Measurements from ENCODE around the gene TMUB2.

TMUB2 gene

GRCh38 chr17:44216694-44217093, 29.9 kb downstream of the TMUB2 start (continued):
- TF ChIP-seq, protein P1, sequence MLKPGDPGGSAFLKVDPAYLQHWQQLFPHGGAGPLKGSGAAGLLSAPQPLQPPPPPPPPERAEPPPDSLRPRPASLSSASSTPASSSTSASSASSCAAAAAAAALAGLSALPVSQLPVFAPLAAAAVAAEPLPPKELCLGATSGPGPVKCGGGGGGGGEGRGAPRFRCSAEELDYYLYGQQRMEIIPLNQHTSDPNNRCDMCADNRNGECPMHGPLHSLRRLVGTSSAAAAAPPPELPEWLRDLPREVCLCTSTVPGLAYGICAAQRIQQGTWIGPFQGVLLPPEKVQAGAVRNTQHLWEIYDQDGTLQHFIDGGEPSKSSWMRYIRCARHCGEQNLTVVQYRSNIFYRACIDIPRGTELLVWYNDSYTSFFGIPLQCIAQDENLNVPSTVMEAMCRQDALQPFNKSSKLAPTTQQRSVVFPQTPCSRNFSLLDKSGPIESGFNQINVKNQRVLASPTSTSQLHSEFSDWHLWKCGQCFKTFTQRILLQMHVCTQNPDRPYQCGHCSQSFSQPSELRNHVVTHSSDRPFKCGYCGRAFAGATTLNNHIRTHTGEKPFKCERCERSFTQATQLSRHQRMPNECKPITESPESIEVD (tag by site-specific recombination; IDR thresholded peaks at IDR 0.05): no peak
- TF ChIP-seq ZNF138 (tag by site-specific recombination; IDR thresholded peaks at IDR 0.05; ENCODE audit: borderline replicate concordance): no peak

DNA sequence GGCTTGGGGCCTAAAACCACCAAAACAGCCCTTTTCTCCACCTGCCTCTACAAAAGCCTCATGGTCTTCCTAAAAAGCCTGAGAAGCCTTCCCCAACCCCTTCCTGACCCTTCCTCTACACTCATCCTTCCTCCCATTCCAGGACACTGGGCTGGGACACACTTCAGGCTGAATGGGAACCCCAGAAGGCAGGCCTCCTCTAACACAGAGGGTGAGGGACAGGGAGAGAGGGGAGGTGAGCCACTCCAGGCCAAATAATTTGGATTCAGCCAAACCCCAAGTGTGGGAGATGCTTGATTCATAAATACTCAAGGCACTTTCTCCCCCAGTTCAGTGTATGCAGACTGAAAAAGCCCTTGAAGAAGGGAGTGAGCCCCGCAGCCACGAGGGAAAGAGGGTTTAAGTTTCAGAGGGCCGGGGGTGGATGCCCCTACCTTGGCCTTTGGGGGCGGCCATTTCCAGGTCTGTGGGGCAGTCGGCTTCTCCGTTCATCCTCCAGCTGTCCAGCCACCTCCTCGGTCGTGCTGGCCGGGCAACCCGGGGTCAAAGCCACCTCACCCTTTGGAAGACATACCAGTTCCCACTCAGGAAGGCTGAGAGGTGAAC, 31.1 kb downstream of the TMUB2 start:
- POLR2A ChIA-PET: interaction anchor here (0.5 to 1.5 kb wide), 21 partner anchors 8 to 385 kb away, joined by 3 to 13 read pairs (median 4); partner anchors contain the start of genes ATXN7L3, HDAC5, MPP3 and RUNDC3A

DNA sequence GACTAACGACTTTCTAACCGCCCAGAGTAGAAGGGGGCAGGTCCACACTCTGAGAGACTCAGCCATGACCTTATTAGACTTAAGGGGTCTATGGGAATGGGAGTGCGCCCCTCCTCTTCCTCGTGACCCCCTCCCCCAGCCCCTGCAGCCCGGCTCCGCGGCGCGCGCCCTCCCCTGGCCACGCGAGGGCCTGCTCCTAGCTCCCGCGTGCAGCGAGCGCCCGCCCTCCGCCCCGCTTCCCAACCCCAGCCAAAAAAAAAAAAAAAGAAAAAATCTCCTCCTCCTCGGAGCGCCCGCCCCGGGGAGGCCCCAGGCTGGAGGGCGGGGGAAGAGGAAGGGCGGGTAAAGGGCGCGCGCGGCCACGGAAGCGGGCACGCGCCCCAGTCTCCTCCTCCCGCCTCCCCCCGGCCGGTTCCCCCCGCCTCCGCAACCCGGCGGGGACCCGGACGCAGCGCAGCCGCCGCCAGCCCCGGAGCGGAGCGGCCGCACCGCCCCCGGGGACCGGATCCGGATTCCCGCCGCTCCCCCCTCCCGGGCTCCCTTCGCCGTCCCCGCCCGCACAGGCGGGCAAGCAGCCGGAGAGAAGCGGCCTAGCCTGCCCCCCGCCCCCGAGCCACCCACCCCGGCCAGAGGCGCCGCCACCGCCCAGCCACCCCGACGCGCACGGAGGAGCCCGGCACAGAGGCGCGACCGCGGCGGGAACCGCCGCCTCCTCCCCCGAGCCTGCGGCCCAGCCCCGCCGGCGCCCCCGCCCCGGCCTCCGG, 31.8 kb downstream of the TMUB2 start:
- Histone ChIP-seq H3K9me3 (ENCODE audit: control insufficient read depth, insufficient read depth, low read depth, low read length) (no peaks in the 10 kb centered on the region), H3K4me1 (ENCODE audit: control insufficient read depth, insufficient read depth, low read length) (peaks cover 11% of the 10 kb centered on the region), H3K4me3 (ENCODE audit: low read depth, low read length) (peak overlapping the region; percentile 79), H3K36me3 (ENCODE audit: control insufficient read depth in 2 of 2, insufficient read depth in 1 of 2, low read length in 2 of 2) (peaks cover 14 to 39% of the 10 kb centered on the region in 2 experiments; a peak in 2 of 3 replicates), H3K27ac (ENCODE audit: extremely low read depth, low read depth, low read length) (peak overlapping the region; percentile 100)
- ChIA-PET CTCF (interaction anchor here (0.6 to 4.4 kb wide), 9 partner anchors 11 to 122 kb away, joined by 3 to 33 read pairs (median 3); partner anchors contain the start of gene ATXN7L3), POLR2A (interaction anchor here (0.5 to 1.3 kb wide), 18 partner anchors 9 to 386 kb away, joined by 3 to 13 read pairs (median 4); partner anchors contain the start of genes HDAC5, MPP3, RUNDC3A and SLC25A39)
- no peak for TF ChIP-seq ZFP37 (tag by site-specific recombination; IDR thresholded peaks at IDR 0.05)
- TF ChIP-seq ZNF423 (tag by site-specific recombination; IDR thresholded peaks at IDR 0.05): no peak
- TF ChIP-seq ZNF394 (tag by site-specific recombination; IDR thresholded peaks at IDR 0.05; ENCODE audit: borderline replicate concordance): no peak
- TF ChIP-seq ZSCAN16 (tag by site-specific recombination; IDR thresholded peaks at IDR 0.05): no peak
- TF ChIP-seq HOXA7 (CRISPR knock-in tag; IDR thresholded peaks at IDR 0.05; ENCODE audit: borderline replicate concordance): no peak
- TF ChIP-seq ZNF140 (tag by site-specific recombination; IDR thresholded peaks at IDR 0.05): no peak
- no peak for TF ChIP-seq ZNF510 (tag by site-specific recombination; IDR thresholded peaks at IDR 0.05; ENCODE audit: insufficient replicate concordance)
- no peak for TF ChIP-seq ZNF639 (tag by site-specific recombination; IDR thresholded peaks at IDR 0.05)
- peak; percentile 63; the same call in 1 of the 2 replicates for TF ChIP-seq PATZ1 (tag by site-specific recombination; IDR thresholded peaks at IDR 0.05)
- no peak for TF ChIP-seq ZNF48 (tag by site-specific recombination; IDR thresholded peaks at IDR 0.05)

More for the DNA sequence above, 31.1 kb downstream of the TMUB2 start:
- peak overlapping the region; percentile 79 for H3K4me3 ChIP-seq (ENCODE audit: low read depth, low read length)
- no peaks in the 10 kb centered on the region for H3K9me3 ChIP-seq (ENCODE audit: control insufficient read depth, insufficient read depth, low read depth, low read length)
- peak overlapping the region; percentile 73 for H3K27ac ChIP-seq (ENCODE audit: extremely low read depth, low read depth, low read length)
- TF ChIP-seq KLF9 (tag by site-specific recombination; IDR thresholded peaks at IDR 0.05; ENCODE audit: low read depth) (0 out of 2 replicates have a peak, but pooled peaks have one; percentile 18), ZNF701 (tag by site-specific recombination; IDR thresholded peaks at IDR 0.05) (no peak), ZNF449 (tag by site-specific recombination; IDR thresholded peaks at IDR 0.05) (no peak), ZBTB7A (tag by site-specific recombination; IDR thresholded peaks at IDR 0.05; ENCODE audit: low read depth) (no peak), TCF7L2 (IDR thresholded peaks at IDR 0.05; ENCODE audit: borderline replicate concordance, low read depth, low read length) (no peak), ZIC2 (tag by site-specific recombination; IDR thresholded peaks at IDR 0.05) (no peak), ZNF274 (IDR thresholded peaks at IDR 0.05; ENCODE audit: low read length) (no peak), ZNF274 (tag by site-specific recombination; IDR thresholded peaks at IDR 0.05; ENCODE audit: borderline replicate concordance) (no peak), ZSCAN23 (tag by site-specific recombination; IDR thresholded peaks at IDR 0.05) (no peak), ZBTB20 (tag by site-specific recombination; IDR thresholded peaks at IDR 0.05) (0 out of 2 replicates have a peak, but pooled peaks have one; percentile 14), ZNF112 (tag by site-specific recombination; IDR thresholded peaks at IDR 0.05) (no peak), ZBTB26 (tag by site-specific recombination; optimal IDR thresholded peaks at IDR 0.05) (no peak), ZNF10 (tag by site-specific recombination; IDR thresholded peaks at IDR 0.05) (no peak), ZBTB48 (tag by site-specific recombination; IDR thresholded peaks at IDR 0.05) (0 out of 2 replicates have a peak, but pooled peaks have one; percentile 39), YY1 (tag by site-specific recombination; IDR thresholded peaks at IDR 0.05) (no peak), ZFHX2 (tag by site-specific recombination; conservative IDR thresholded peaks at IDR 0.05) (peak; percentile 3; the same call in 1 of the 2 replicates)
- H3K36me3 ChIP-seq (ENCODE audit: control insufficient read depth in 2 of 2, insufficient read depth in 1 of 2, low read length in 2 of 2): peaks cover 14 to 46% of the 10 kb centered on the region in 2 experiments; a peak in 2 of 3 replicates
- H3K4me1 ChIP-seq (ENCODE audit: control insufficient read depth, insufficient read depth, low read length): peaks cover 9% of the 10 kb centered on the region
- CTCF ChIA-PET: interaction anchor here (0.6 to 4.4 kb wide), 13 partner anchors 10 to 558 kb away, joined by 3 to 33 read pairs (median 4); partner anchors contain the start of genes ATXN7L3 and GRN

Measured in HEK293 (cell line).